HG03442 (cell line): ENCODE results near the gene CAPSL.
A peak's percentile ranks its signal among the peaks of the same experiment; 100 is the strongest.
"Not testable (repeated sequence)": the region's sequence is repeated elsewhere in the genome, so short reads cannot be mapped to it uniquely, and the experiment has no call there.

Source experiments
- ATAC-seq: cut with Tn5 transposase; IDR thresholded peaks from one replicate; pipeline ENCODE4 v1.9.1; 2021; ENCODE audit warnings: mild to moderate bottlenecking, moderate library complexity; ENCODE audit not compliant: unreplicated experiment

The CAPSL gene

DNA sequence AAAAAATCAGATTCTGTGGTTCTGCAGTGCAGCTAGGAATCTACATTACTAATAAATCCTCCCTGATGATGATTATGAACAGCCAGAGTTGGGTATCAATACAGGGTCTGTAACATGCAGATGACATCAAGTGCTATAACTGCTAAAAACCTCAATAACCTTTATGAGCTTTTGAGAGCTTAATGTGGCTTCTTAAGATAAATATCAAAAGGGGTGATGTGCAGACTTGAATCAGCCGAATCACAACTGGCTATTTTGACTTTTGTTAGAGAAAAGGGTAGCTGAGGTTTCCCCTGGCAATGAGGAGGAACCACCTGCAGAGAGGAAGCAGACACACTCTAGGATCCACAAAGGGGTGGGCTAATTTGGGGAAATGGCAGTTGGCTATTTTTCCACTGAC is 30.2 kb downstream of the CAPSL start:
- ATAC-seq = no peak

DNA sequence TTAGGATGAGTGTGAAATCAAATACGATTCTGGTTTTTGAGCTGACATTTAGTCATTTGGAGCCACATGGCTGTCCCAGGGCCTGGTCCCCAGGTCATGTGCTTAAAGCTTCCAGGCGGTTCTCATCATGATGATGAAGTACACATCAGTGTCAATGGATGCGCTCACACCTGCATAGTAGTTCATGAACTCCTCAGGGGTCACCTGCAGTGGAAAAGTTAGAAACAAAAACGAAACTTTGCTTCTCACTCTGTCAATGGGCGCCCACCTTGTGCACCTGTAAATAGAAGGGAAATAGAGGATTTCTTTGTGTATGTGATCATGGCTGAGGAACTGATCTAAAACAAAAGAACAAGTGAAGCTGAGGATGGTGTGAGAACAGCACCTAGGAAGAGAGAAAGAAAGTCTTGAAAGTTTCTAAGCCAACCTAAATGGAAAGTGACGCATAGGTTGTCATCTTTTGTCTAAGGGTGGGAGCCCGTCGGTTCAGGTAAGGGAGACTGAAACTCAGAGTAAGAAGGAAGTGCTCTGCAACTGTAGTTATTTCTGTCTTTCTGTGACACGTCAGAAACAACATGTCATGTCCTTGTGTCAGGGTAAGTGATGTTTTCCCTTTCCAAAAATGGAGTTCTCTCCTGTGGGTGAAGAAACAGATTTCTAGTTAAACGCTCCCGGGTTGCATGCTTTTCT is 33.8 kb downstream of the CAPSL start:
- ATAC-seq = peak; percentile 66

DNA sequence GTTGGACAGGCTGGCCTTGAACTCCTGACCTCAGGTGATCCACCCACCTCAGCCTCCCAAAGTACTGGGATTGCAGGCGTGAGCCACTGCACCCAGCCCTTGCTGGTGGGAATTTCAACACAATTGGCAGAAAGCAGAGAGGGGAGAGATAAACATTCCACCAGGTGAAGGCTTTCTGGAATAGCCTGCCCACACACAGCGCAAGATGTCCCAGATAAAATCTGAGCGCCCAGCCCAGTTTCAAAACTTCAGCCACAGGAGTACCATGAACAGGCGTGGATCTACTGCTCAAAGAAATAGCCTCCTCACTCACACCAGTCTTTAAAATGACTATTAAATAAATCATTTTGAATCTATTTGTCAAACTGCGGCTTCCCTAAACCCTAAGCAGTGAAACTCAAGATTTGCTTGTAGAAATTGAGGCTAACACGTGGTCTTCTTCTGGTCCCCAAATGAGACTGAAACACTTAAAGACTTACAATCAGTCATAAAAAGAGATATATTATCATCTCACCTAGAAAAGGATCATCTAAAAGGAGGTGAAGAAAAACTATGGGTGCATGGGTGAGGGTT is 34.7 kb downstream of the CAPSL start:
- ATAC-seq = no peak

DNA sequence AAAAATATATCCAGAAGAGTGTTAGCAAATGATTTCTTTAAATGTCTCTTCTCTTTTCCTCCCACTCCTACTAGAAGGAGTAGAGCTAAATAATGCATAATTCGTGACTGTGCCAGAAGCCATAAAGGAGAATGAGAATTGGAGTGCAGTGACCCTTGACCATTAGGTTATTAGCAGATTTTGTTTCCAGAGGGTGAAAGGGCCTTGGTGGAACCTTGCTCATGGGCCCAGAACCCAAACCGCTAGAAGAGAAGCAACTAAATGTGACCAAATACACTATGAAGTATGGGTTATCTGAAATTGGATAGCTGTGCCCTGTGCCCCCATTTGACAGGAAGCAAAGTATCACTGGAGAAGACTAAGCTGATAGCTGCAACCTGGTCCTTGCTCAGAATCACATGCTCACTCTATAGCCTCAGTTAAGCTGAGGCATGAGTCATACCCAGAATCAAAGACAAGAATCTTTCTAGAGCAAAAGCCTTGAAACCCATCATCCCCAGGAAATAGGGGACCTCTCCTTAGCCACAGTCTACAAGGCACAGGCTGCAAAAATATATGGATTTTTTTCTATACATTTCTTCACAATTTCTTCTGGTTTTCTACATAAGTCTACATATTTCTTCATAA is 36.3 kb downstream of the CAPSL start:
- peak; percentile 73 for ATAC-seq

DNA sequence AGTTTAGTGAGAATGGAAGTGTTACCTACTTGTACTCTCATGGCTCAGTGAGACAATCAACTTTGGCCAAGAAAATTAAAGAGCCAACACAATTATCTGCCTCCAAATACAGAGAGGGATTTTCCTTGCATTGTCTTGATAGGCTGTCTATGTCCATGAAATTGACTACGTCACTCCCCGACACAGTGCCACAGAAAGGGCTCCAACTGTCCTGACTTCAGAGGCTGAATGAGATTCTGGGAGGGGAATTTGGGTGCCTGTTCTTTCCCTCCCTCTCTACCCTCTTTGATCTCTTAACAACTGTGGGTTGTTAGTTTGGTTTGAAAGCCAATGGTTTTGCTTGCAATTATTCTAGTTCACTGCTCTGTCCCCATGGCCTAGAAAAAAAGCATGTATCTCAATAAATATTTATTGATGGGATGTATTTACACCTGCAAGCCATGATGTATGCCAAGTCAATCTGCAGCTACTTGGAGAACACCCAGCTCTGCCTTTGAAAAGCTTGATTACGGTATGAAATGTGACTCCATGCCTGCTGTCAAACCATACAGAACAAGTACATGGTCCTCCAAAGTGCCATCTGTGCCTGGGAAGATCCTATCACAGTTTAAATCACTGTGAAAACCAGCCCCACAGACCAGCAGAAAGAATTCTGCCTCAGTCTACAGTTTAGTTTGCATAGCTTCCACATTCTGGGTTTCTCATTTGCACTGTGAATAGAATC is 37.3 kb downstream of the CAPSL start:
- ATAC-seq = no peak

DNA sequence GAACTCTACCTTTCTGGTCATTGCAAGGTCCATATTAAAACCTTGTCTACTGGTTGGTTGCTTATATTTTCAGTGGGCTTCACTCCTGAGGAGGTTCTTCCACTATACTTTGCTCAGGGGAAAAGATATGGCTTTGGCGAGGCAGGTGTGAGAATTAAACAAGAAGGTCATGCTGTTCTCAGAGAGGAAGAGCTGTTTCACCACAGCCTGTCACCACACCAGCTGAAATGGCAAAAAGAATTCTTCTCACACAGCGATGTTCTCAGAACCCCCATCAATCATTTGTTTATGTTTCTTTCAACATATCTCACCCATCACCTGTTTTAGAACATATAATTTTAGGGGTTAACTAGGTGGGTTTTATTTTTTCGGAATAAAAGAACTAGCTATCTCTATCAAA is 38.6 kb downstream of the CAPSL start:
- ATAC-seq = peak; percentile 29

DNA sequence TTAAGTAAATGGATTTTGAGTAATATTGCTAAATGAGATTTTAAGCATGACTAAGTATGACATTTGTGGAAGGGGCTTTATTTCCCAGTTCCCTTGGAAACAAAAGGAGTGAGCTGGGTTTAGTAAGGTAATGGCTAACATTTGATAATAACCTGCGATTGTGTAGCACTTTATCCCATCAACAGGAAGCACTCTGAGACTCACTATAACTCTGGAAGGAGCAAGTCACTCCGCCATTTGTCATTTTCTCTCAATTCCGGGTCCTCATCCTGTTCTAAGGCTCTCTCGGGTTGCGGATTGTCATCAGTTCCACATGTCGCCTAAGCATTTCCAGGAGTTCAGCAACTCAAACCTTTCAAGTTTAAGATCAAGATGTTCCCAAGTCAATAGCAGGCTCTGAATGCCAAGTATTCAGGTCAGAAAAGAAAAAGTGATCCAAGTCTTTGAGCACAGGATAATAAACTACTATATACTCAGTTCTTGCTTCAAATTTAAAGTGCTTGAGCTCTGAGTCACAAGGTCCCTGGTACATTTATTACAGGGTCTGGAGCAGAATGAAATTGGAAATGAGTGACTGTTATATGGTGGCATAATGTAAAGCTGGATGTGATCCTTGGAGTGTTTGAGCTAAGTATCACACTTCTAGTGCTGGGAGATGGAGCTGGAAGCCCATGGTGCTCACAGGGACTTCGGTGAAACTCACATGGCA is 39.3 kb downstream of the CAPSL start:
- ATAC-seq = no peak

DNA sequence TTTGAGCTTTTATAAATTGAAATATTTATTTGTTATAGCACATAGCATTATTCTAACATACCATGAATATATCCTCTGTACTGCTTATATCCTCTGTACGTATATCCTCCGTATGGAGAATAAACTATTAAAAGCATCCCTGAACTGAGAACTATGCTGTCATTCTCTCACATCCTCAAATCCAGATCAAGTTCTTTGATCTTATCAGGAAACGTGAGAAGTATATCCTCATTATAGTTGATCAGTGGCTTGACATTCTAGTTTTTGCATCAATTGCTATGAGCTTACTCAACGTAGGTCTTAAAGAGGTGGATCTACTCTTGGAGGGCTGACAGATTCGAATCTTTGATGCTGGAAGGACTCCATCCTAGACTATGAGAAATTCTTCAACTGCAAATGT is 44.3 kb downstream of the CAPSL start:
- ATAC-seq = no peak

DNA sequence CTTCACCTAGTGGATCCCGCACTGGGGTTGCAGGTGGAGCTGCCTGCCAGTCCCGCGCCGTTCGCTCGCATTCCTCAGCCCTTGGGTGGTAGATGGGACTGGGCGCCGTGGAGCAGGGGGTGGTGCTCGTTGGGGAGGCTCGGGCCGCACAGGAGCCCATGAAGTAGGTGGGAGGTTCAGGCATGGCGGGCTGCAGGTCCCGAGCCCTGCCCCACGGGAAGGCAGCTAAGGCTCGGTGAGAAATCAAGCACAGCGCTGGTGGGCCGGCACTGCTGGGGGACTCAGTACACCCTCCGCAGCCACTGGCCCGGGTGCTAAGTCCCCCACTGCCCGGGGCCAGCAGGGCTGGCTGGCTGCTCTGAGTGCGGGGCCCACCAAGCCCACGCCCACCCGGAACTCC is 45.6 kb downstream of the CAPSL start:
- ATAC-seq = not testable (repeated sequence)

DNA sequence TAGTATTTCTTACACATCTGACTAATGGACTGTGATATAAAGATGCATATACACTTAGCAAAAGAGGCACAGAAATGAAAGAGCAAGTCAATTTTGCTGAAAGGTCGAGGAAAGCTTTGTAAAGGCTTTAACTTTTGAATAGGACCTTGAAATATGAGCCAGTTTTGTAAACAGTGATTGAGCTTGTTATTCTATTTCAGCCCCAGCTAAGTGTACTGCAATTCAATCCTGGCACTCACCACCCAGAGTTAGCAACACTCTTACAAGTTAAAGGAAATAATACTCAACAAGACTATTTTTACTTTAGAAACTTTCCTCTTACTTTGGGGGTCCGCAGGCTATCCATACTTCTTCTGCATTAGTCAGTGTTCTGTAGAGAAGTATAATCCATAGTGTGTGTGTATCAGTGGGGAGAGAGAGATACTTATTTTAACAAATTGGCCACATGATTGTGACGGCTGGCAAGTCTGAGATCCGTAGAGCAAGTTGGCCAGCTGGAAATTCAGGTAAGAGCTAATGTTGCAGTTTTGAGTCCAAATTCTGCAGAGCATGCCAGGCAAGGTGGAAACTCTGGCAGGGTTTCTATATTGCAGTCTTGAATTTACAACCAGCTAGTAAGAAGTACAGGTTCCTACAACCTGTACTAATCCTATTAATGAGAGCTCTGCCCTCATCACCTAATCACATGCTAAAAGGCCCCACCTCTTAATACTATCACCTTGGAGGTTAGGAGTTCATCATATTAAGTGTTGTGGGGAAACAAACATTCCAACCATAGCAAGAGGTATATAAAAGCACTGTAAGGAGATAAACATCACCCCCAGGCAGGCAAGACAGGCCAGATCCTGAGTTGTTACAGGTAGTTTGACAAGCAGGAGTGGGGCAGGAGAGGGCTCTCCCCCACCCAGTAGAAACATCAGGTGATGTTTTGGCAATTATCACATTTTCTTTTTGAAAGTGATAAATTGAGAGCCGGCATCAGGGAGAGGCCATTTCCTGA is 48.1 kb downstream of the CAPSL start:
- no peak for ATAC-seq

DNA sequence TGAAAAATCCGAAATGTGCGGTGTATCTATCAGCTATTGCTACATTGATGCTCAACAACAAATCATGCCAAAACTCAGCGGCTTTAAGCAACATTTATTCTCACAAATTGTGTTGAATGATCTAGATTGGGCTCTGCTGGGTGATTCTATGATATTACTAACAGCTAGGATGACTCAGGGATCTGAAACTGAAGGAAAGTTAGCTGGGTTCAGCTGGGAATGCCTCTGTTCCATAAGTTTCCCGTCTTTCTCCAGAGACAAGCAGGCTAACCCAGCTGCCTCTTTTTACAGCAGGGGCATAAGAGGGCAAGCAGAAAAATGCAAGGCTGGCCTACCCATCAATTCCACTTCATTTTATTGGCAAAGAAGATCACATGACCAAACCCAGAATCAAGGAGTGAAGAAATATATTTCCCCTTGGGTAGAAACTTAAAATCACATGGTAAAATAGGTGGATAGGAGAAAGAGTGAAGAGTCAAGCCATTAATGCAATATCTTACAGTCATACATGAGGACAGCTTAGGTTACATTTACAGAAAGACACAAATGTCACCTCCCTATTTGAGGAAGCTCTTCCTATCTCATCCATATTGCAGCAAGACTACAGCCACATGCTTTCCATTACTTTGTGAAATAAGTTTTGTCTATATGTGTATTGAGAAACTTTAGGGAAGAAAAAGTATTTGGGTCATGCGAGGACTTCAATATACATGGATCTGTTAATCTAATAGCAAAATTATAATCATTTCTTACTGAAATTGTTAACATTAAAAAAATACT is 50.9 kb downstream of the CAPSL start:
- ATAC-seq = no peak

DNA sequence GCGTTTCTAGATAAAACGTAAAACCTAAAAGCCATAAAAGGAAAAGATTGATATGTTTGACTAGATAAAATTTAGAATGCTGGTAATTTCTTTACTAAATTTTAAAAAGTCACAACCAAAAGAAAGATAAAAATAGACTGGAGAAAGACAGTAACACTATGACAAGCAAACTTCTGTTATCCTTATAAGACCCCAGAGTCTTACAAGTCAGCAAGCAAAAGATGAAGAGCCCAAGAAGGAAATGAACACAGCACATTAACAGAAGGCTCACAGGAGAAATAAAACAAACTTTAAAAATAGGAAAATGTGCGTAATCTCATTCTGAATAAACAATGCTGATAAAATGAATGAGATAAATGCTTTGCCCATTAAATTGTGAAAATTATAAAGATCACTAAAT is 52.0 kb downstream of the CAPSL start:
- no peak for ATAC-seq

DNA sequence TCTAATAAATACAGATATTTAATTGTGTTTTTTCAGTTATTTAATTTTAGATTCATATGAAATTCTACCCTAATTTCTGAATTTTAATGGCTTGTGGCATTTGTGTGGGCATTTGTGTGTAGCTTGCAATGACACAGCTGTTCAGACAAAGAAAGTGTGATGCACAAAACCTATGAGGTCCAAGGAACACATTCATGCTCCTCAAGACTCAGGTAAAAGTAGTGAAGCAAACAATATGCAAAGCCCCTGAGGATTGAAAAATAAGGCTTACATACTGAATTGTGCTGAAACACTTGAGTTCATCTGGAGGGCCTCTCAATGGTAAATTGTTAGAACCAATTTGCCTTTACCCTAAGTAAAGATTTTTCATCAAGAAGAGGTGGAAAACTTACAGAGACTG is 53.6 kb downstream of the CAPSL start:
- no peak for ATAC-seq

DNA sequence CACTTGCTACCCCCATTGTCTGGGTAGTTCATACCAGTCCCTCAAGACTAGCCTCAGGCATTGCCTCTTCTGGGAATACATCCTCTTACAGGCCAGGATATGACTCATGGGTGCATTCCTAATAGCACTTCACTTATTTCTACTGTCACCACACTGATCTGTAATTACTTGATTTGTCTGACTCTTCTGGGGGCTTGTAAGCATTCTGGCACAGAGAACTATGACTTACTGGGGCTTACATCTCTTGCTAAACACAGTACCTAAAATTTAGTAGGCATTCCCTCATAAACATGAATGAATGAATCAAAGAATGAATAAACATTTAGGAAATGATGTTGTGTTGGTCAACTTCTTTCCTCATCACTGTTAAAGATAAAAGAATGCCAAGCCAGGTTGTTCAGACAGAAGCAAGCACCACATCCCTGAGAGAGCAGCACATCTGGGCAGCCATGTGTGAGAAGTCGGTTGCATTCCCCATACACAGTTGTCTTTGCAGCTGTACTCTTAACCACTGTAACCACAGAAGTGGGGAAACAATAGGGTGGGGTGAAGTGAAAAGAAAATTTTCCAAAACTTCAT is 54.1 kb downstream of the CAPSL start:
- peak; percentile 89 for ATAC-seq

DNA sequence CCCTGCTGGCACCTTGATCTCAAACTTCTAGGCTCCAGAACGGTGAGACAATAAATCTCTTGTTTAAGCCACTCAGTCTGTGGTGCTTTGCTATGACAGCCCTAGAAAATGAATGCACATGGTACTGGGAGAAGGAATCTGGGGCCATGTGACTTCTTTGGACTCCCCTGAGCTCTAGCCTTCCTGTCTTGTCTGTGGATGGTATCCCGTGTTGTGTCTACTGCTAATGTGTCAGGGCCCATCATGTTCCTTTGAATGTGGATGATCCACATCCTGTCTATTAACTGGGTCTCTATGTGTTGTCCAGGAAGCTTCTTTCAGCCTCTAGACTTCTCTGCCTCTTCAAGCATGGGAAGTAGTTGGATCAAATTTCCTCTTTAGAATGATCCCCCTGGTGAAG is 56.7 kb downstream of the CAPSL start:
- no peak for ATAC-seq

DNA sequence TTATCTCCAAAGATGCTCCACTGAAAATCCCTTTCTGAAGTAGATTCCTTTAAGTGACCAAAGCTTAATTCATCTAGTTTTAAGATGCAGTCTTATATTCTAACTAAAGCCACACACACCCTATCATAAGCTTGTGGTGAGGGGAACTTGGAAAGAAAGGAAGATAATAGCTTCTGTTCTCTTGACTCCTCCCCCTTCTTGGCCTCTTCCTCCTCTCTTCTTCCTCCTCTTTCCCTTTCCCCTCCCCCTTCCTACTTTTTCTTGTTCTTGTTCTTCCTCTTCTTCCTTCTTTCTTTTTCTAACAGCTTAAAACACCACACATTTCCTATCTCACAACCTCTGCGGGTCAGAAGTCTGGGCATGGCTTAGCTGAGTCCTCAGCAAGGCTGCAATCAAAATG is 58.3 kb downstream of the CAPSL start:
- no peak for ATAC-seq

DNA sequence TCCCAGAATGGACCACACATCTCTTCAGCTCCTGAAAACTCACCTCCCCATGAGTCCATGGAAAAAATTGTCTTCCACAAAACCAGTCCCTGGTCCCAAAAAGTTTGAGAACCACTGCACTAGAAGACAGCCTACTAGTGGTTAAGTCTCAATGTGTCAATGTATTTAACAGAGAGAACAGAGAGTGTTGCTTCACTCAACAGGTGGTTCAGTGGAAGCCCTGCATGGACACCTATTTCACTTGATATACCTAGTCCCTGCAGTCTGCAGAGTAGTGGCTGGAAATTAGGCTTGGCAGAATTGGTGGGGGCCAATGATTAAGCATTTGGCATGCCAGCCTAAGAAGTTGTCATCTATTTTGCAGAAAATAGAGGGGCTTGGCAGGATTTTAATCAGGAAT is 58.8 kb downstream of the CAPSL start:
- no peak for ATAC-seq

DNA sequence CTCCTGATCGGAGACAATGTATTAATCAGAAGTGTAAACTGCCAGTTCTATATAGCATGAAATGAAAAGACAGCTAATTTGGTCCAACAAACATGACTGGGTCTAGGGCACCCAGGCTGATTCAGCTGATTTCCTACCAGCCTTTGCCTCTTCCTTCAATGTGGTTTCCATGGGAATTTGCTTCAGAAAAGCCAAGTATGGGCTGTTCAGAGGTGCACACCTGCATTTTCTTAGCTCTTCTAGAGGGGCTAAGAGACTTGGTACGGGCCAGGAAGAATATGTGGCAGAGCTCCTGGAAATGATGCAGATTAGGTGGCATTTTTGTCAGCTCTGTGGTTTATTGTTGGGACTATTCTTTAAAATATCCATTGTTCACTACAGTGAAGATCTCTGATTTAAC is 59.3 kb downstream of the CAPSL start:
- ATAC-seq = no peak

DNA sequence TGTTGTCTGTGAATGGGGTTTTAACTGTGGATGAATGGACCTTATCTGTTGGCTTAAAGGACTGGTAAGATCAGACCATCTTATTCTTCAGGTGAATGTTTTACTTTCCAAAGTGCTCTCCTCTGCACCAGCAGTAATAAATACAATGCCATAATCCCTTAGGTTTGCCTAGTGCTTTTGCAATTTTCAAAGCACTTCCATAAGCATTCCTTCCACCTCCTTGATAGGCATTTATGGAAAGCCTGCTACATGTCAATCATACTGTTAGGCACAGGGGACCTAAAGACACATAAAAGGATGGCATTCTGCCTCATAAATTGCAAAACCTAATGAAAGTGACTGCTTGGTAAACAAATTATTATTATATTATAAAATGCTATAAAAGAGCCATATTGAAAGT is 60.3 kb downstream of the CAPSL start:
- ATAC-seq = no peak
